ENCODE results near the gene POLR2E.

GRCh38 chr19:1117654-1118053 is 22.5 kb upstream of the POLR2E start:
- TF ChIP-seq CTCF (IDR thresholded peaks at IDR 0.05) (no peak), REST (IDR thresholded peaks at IDR 0.05; ENCODE audit: insufficient read depth in 1 of 2, low read depth in 2 of 2, low read length in 1 of 2) (no peak)

All from Panc1 (cell line).